Measurements from ENCODE around the gene TMA7.

The TMA7 gene

DNA sequence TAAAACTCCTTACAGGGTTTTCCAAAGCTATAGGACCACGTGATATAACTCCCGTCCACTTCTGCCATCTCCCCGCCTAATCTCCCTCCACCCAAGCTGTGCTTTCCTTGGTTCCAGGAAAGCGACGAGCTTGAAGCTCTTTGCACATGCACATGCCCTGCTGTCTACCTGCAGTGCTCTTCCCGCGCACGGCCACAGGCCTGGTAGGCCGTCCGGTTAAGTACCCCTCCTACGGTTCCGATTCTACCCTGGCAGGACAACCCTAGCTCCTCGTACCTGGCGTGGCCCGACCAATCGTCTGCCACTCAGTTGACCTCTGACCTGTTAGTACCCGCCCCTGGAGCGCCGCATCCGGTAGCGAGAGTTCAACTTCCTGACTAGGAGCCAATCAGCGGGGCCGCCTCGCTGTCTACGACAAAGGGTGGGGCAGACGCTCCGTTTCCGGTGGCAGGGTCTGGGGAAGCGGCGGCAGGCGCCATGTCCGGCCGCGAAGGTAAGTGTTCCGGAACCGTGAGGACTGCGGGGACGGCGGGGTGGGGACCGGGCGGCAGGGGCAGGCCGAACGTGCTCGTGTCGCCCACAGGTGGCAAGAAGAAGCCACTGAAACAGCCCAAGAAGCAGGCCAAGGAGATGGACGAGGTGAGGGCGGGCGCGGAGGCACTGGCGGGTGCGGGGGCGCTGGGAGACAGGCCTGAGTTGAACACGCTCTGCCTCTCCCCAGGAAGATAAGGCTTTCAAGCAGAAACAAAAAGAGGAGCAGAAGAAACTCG lies at the start of gene TMA7, which contains the start of gene CCDC51:
TMA7 (plus strand) TSS at position 438 of the 770 bp plus-strand sequence; CDS start at position 478, 40 bp downstream.
CCDC51 (minus strand) TSS at position 300 of the 770 bp plus-strand sequence. CDS start 4,991 bp downstream, outside the sequence.
- H3K4me3 ChIP-seq (ENCODE audit: low read depth, low read length), result peak within 1 kb of the TSS; percentile 89
- TF ChIP-seq, protein P1, sequence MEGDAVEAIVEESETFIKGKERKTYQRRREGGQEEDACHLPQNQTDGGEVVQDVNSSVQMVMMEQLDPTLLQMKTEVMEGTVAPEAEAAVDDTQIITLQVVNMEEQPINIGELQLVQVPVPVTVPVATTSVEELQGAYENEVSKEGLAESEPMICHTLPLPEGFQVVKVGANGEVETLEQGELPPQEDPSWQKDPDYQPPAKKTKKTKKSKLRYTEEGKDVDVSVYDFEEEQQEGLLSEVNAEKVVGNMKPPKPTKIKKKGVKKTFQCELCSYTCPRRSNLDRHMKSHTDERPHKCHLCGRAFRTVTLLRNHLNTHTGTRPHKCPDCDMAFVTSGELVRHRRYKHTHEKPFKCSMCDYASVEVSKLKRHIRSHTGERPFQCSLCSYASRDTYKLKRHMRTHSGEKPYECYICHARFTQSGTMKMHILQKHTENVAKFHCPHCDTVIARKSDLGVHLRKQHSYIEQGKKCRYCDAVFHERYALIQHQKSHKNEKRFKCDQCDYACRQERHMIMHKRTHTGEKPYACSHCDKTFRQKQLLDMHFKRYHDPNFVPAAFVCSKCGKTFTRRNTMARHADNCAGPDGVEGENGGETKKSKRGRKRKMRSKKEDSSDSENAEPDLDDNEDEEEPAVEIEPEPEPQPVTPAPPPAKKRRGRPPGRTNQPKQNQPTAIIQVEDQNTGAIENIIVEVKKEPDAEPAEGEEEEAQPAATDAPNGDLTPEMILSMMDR (IDR thresholded peaks at IDR 0.05; ENCODE audit: low read depth, low read length, missing control alignments), result no peak
- peak; percentile 87 for DNase-seq (ENCODE audit: low read depth)
- in situ Hi-C loops (cut with HindIII; ENCODE audit: low sequenced_read_pairs), result loop anchor here (5.0 to 25.0 kb wide), 2 partner anchors 43 to 178 kb away; no protein-coding TSS in a partner anchor

DNA sequence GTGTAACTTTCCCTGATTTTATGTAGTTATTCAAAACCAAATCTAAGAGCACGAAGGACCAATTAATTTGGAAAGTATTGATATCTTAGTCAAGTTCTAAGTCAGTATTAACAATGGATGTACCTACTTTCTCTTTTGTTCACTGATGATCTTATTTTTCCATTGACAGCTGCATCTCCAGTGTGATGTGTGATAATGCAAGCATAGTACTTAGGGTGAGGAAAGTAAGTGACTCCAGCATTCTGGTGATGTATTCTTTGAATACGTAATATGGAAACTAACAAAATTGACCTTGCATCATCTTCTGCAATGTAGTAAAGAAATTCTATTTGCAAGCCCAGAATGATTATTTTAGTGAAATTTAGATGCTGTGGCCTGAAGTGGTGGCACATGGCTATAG lies 45.7 kb upstream of the TMA7 start:
- no peak overlapping the region for H3K4me3 ChIP-seq (ENCODE audit: low read depth, low read length)
- DNase-seq (ENCODE audit: low read depth), result no peak
- TF ChIP-seq, protein P1 (IDR thresholded peaks at IDR 0.05; ENCODE audit: low read depth, low read length, missing control alignments), result no peak
- in situ Hi-C loops (cut with HindIII; ENCODE audit: low sequenced_read_pairs), result no loop called here

DNA sequence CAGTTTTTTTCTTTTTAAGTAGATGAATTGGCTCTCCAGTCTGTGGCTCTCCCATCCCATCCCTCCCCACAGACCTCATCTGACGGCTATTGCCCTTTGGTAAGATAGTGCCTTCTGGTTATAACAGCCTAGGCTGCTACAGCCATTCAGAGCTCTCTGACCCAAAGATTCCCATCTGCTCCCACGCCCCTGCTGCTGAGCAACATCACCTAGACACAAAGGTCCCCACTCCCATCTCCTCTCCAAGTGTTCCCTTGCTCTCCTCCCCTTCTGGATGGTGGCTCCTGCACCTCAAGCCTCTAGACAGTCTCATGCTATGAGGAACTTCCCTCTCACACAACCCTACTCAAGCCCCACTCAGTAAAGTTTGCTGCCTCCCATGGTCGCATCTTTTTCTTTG lies 44.3 kb upstream of the TMA7 start:
- in situ Hi-C loops (cut with HindIII; ENCODE audit: low sequenced_read_pairs), result loop anchor here (5.0 kb wide), 1 partner anchor 42 kb away; no protein-coding TSS in a partner anchor
- TF ChIP-seq, protein P1 (IDR thresholded peaks at IDR 0.05; ENCODE audit: low read depth, low read length, missing control alignments), result no peak
- H3K4me3 ChIP-seq (ENCODE audit: low read depth, low read length), result no peak overlapping the region
- DNase-seq (ENCODE audit: low read depth), result no peak

DNA sequence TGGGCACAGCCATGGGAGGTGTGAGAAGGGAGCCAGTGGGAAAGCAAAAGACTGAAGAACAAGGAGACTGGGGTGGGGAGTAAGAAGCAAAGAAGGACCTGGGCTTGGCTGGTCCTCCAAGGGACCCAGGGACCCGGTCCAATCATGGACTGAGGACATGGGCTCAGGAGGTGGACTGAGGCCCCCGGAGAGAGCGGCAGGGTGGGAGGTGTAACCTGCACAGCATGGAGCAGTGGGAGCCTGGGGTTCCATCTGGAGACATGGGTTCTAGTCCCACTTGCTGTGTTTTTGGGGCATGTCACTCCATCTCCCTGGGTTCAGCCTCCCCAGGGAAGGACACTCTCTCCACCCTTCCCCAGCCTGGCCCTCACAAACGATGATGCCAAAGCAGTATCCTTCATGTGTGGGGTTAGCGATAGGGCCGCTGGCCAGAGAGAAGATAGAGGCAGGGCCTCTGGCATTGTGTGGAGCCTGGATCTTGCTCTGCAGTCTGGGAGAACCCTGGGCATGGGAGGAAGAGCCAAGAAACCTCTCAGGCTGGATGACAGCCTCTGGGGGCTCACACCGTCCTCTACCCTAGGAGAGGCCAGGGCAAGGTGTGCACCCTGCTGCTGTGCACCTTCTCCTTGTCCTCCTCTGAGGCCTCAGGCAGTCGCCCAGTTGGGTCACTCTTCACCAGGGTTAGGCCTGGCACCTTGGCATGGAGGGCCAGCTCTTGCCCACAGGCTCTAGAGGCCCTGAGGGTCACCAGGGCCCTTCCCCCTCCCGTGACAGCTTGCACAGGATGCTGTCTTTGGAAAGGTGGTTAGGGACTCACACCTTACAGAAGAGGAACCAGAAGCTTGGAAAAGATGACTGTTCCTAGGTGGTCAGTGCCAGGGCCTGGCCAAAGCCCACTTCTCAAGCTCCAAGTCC lies 42.0 kb upstream of the TMA7 start:
- in situ Hi-C loops (cut with HindIII; ENCODE audit: low sequenced_read_pairs), result loop anchor here (5.0 kb wide), 1 partner anchor 39 kb away; no protein-coding TSS in a partner anchor
- TF ChIP-seq, protein P1 (IDR thresholded peaks at IDR 0.05; ENCODE audit: low read depth, low read length, missing control alignments), result no peak
- H3K4me3 ChIP-seq (ENCODE audit: low read depth, low read length), result no peak overlapping the region
- no peak for DNase-seq (ENCODE audit: low read depth)

DNA sequence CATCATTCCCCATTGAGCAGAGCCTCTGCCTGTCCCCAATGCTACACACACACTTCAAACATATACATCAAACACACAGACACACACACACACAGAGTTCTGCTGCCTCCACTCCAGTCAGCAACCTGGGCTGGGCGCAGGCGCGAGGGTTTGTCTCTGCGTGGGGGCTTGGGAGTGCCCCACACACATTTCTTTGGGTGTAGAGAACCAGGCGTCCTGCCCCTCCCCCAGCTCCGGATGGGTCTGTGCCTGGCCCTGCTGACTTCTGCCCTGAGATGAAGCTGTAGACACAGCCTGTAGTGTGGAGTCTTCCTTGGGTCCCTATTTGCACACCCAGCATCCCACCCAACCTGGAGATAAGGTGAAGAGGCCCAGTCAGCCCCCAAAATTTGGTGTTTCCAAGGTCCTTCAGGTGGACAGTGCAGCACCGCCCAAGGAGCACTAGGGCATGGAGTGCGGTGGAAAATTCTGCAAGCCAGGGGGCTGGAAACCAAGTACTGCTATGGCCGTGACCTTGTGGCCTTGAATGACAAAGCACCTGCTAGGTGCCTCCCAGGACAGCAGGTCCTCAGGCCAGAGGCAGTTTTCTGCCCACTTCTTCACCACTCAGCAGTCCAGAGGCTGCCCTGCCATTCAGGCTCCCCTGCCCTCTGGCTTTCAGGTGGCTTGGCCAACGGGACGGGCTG lies 41.2 kb upstream of the TMA7 start:
- no peak for DNase-seq (ENCODE audit: low read depth)
- no peak overlapping the region for H3K4me3 ChIP-seq (ENCODE audit: low read depth, low read length)
- in situ Hi-C loops (cut with HindIII; ENCODE audit: low sequenced_read_pairs), result loop anchor here (5.0 kb wide), 1 partner anchor 38 kb away; no protein-coding TSS in a partner anchor
- TF ChIP-seq, protein P1 (IDR thresholded peaks at IDR 0.05; ENCODE audit: low read depth, low read length, missing control alignments), result no peak
